Sigmoid colon (tissue), 7 donors: ENCODE data around the gene RHOBTB1. TPM values are rescaled to one million over a fixed set of nuclear protein-coding genes. Genes with fewer than 3 reads are reported as not detected.

Source experiments
- DNase-seq: peaks from one replicate; pipeline ENCODE4 v3.0.0-alpha.2; 2019
- H3K27ac ChIP-seq, 4 donors: fragments of 200-600 bp; sonication (generic); one replicate each; pipeline ENCODE4 v1.5.1; 2016 to 2019; ENCODE audit warnings: mild to moderate bottlenecking in 1 of 4
- H3K27me3 ChIP-seq, 3 donors: fragments of 200-600 bp; sonication (generic); one replicate each; pipeline ENCODE4 v1.5.1; 2019; ENCODE audit warnings: mild to moderate bottlenecking in 1 of 3
- H3K36me3 ChIP-seq, 4 donors: fragments of 200-600 bp; sonication (generic); one replicate each; pipeline ENCODE4 v1.5.1; 2016 to 2019
- H3K4me1 ChIP-seq, 4 donors: fragments of 200-600 bp; sonication (generic); one replicate each; pipeline ENCODE4 v1.5.1; 2017 to 2019
- H3K4me3 ChIP-seq, 4 donors: fragments of 200-600 bp; sonication (generic); one replicate each; pipeline ENCODE4 v1.5.1; 2017 to 2019; ENCODE audit warnings: mild to moderate bottlenecking in 2 of 4, moderate library complexity in 1 of 4
- H3K9me3 ChIP-seq, 4 donors: fragments of 200-600 bp in 3 of 4; sonication (generic) in 3 of 4; one replicate each; pipeline versions ENCODE4 v1.5.1 to v1.6.1; 2013 to 2019
- CTCF ChIP-seq, 4 experiments: fragments of 450-650 bp in 3 of 4; fragments of 200-600 bp in 1 of 4; IDR thresholded peaks; one replicate each; pipeline ENCODE4 v1.5.1; 2016 to 2019; ENCODE audit warnings: antibody characterized with exemption in 4 of 4, mild to moderate bottlenecking in 3 of 4, moderate library complexity in 2 of 4
- EP300 ChIP-seq, 4 donors: sonication (generic); formaldehyde crosslinking; IDR thresholded peaks; one replicate each; pipeline ENCODE4 v1.6.1; 2017; ENCODE audit warnings: antibody characterized with exemption in 4 of 4
- POLR2A ChIP-seq, 2 donors: fragments of 450-650 bp; IDR thresholded peaks; one replicate each; pipeline ENCODE4 v1.6.1; 2016; ENCODE audit warnings: antibody characterized with exemption in 2 of 2, mild to moderate bottlenecking in 2 of 2, moderate library complexity in 2 of 2
- POLR2AphosphoS5 ChIP-seq, 4 donors: sonication (generic); formaldehyde crosslinking; IDR thresholded peaks; one replicate each; pipeline ENCODE4 v1.6.1; 2017; ENCODE audit warnings: antibody characterized with exemption in 4 of 4
- WGBS, 2 donors: extraction: QIAGEN DNeasy Blood & Tissue Kit; methylation state at CpG; one replicate each; pipeline ENCODE4 v1.1.7; 2013; 5-methylcytosine and 5-hydroxymethylcytosine counted together
- intact Hi-C: fragments of 100-400 bp; cut with DNase I; formaldehyde crosslinking; loops from one replicate; pipeline ENCODE4 v1.15.1; 2023
- polyA plus RNA-seq, 3 donors: library from polyadenylated mRNA; stranded (reverse); fragments of 200-250 nt; gene quantifications; one replicate each; pipeline ENCODE4 v1.2.3, GENCODE V29; 2013
- small RNA-seq, 3 donors: library from RNA; depleted of rRNA; stranded (forward); fragments of <200 nt; gene quantifications; one replicate each; pipeline ENCODE3, GENCODE V24; 2016
- total RNA-seq, 4 donors: library from RNA; depleted of rRNA; stranded (reverse); fragments of >200 nt; gene quantifications; one replicate each; pipeline ENCODE4 v1.1.0, GENCODE V29; 2016
- donor health status: healthy with polysubstance abuse.
- donor health status: Bipolar disorder and iron deficiency.
- donor health status: healthy.

The RHOBTB1 gene
- total and polyA plus RNA-seq, 7 donors, result 3.3 to 25.5 (median 8.6) TPM

GRCh38 chr10:60821656-60822055 lies 122.3 kb downstream of the RHOBTB1 start:
- intact Hi-C loops, result no loop called here
- H3K27ac ChIP-seq, result no peak overlapping the region
- 73 to 81% methylated on average over 2 of the region's 2 CpGs for WGBS, 2 donors
- no peaks in the 10 kb centered on the region for H3K27me3 ChIP-seq
- H3K4me3 ChIP-seq, result no peak overlapping the region
- no peaks in the 10 kb centered on the region for H3K9me3 ChIP-seq
- no peak for DNase-seq
- TF ChIP-seq EP300 (IDR thresholded peaks at IDR 0.05) (no peak), POLR2AphosphoS5 (IDR thresholded peaks at IDR 0.05) (no peak), CTCF (IDR thresholded peaks at IDR 0.05) (no peak), POLR2A (IDR thresholded peaks at IDR 0.05) (no peak)
- H3K4me1 ChIP-seq, result peaks cover 0 to 40% (median 25%) of the 10 kb centered on the region in 4 donors
- H3K36me3 ChIP-seq, result no peaks in the 10 kb centered on the region

DNA sequence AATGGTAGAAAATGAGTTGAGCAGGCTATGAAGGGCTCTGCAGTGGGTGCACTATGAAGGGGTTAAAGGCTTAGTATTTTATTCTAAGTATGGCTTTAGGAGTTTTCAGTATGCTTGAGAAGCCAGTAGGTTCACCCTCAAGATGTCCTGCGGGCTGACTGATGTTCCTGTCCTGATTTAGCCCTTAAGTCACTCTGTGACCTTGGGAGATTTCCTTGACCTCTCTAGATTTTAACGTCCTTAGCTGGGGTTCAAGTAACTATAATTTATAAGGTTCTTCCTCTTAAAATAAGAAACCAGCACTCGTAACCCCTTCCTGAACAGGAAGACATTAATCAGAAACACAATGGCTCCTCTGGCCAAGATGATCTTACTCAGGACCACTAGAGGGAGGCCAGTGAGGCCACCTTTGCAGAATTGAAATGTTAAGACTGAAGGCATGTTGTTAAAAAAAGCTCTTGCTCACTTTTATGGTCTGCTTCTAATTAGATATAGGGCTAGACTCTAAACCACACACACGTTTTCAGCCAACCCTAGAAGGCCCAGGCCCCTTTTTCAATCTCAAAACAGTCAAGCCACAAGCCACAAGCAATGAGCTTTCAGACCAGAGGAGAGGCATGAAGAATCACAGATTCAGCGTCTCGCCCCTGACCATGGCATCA lies 123.8 kb downstream of the RHOBTB1 start:
- H3K27me3 ChIP-seq, result no peaks in the 10 kb centered on the region
- intact Hi-C loops, result no loop called here
- TF ChIP-seq CTCF (IDR thresholded peaks at IDR 0.05) (peak in 1 of 4 experiments; percentile 14), POLR2AphosphoS5 (IDR thresholded peaks at IDR 0.05) (no peak)
- peaks cover 0 to 40% (median 27%) of the 10 kb centered on the region in 4 donors for H3K4me1 ChIP-seq
- DNase-seq, result no peak
- H3K27ac ChIP-seq, result no peak overlapping the region
- WGBS, 2 donors, result 62 to 73% methylated on average over 6 of the region's 6 CpGs
- no peak overlapping the region for H3K4me3 ChIP-seq
- no peaks in the 10 kb centered on the region for H3K36me3 ChIP-seq
- no peaks in the 10 kb centered on the region for H3K9me3 ChIP-seq

Small RNAs within 50 kb of the gene (small RNA-seq; reads per million reads assigned to genes)
- 0 reads per million in 3 donors for gene RNU2-72P

Other genes starting within 250 kb of the RHOBTB1 start
- 1 to 10 TPM in 3 of 4 donors, under 1 TPM in 1; 0.33 to 2.7 (median 1.8) TPM for gene CDK1, start 165.7 kb downstream of the RHOBTB1 start, total RNA-seq
- 10 to 100 TPM in 2 of 3 donors, 1 to 10 TPM in 1; 4.2 to 23.9 (median 20.8) TPM for gene CDK1, start 165.7 kb downstream of the RHOBTB1 start, polyA plus RNA-seq